Measurements from ENCODE around the gene ANO2. TPM values are rescaled to one million over a fixed set of nuclear protein-coding genes. Genes with fewer than 3 reads are reported as not detected.
A peak's percentile ranks its signal among the peaks of the same experiment; 100 is the strongest.

ANO2 gene
- total and polyA plus RNA-seq, 4 donors: 2.4 to 30.8 (median 27.8) TPM; not detected in 1

- peak; percentile 76 for ATAC-seq (ENCODE audit: low FRiP score)
Measured at GRCh38 chr12:5768581-5769196, 176.4 kb downstream of the ANO2 start.

GRCh38 chr12:5768171-5768570, 176.9 kb downstream of the ANO2 start:
- Histone ChIP-seq H3K36me3 (ENCODE audit: control insufficient read depth in 1 of 2, insufficient read depth in 2 of 2, low read length in 1 of 2) (no peaks in the 10 kb centered on the region), H3K4me1 (ENCODE audit: control insufficient read depth in 1 of 2, insufficient read depth in 2 of 2, low read length in 2 of 2) (no peaks in the 10 kb centered on the region), H3K27ac (ENCODE audit: low read depth in 1 of 2, low read length in 2 of 2) (no peak overlapping the region), H3K27me3 (ENCODE audit: control insufficient read depth in 1 of 2, insufficient read depth in 2 of 2, low read length in 1 of 2) (no peaks in the 10 kb centered on the region), H3K4me3 (ENCODE audit: low read length in 2 of 2) (no peak overlapping the region), H3K9me3 (ENCODE audit: control insufficient read depth, low read length) (no peaks in the 10 kb centered on the region)
- no peak for DNase-seq
- intact Hi-C loops (cut with DNase I): no loop called here
- WGBS, 2 donors: 73 to 86% methylated on average over 2 of the region's 2 CpGs
- ATAC-seq (ENCODE audit: low FRiP score): no peak

More at GRCh38 chr12:5768581-5769196, 176.4 kb downstream of the ANO2 start:
- H3K9me3 ChIP-seq (ENCODE audit: control insufficient read depth, low read length): no peaks in the 10 kb centered on the region
- H3K27ac ChIP-seq (ENCODE audit: low read depth in 1 of 2, low read length in 2 of 2): no peak overlapping the region
- no peaks in the 10 kb centered on the region for H3K27me3 ChIP-seq (ENCODE audit: control insufficient read depth in 1 of 2, insufficient read depth in 2 of 2, low read length in 1 of 2)
- no peak overlapping the region for H3K4me3 ChIP-seq (ENCODE audit: low read length in 2 of 2)
- intact Hi-C loops (cut with DNase I): no loop called here
- WGBS, 2 donors: 18 to 20% methylated on average over 8 of the region's 8 CpGs
- H3K4me1 ChIP-seq (ENCODE audit: control insufficient read depth in 1 of 2, insufficient read depth in 2 of 2, low read length in 2 of 2): no peaks in the 10 kb centered on the region
- no peaks in the 10 kb centered on the region for H3K36me3 ChIP-seq (ENCODE audit: control insufficient read depth in 1 of 2, insufficient read depth in 2 of 2, low read length in 1 of 2)
- peak; percentile 84 to 88 for DNase-seq

- Histone ChIP-seq H3K36me3 (ENCODE audit: control insufficient read depth in 1 of 2, insufficient read depth in 2 of 2, low read length in 1 of 2) (no peaks in the 10 kb centered on the region), H3K9me3 (ENCODE audit: control insufficient read depth, low read length) (no peaks in the 10 kb centered on the region), H3K4me3 (ENCODE audit: low read length in 2 of 2) (no peak overlapping the region), H3K27ac (ENCODE audit: low read depth in 1 of 2, low read length in 2 of 2) (no peak overlapping the region), H3K4me1 (ENCODE audit: control insufficient read depth in 1 of 2, insufficient read depth in 2 of 2, low read length in 2 of 2) (no peaks in the 10 kb centered on the region), H3K27me3 (ENCODE audit: control insufficient read depth in 1 of 2, insufficient read depth in 2 of 2, low read length in 1 of 2) (peaks cover 0 to 3% of the 10 kb centered on the region in 2 donors)
- intact Hi-C loops (cut with DNase I): no loop called here
- ATAC-seq (ENCODE audit: low FRiP score) (no peak), DNase-seq (no peak)
- WGBS, 2 donors: 97 to 100% methylated on average over 3 of the region's 3 CpGs
Measured at GRCh38 chr12:5758347-5758746, 186.7 kb downstream of the ANO2 start.

GRCh38 chr12:5756338-5756842, 188.7 kb downstream of the ANO2 start:
- peaks cover 0 to 3% of the 10 kb centered on the region in 2 donors for H3K27me3 ChIP-seq (ENCODE audit: control insufficient read depth in 1 of 2, insufficient read depth in 2 of 2, low read length in 1 of 2)
- H3K4me3 ChIP-seq (ENCODE audit: low read length in 2 of 2): no peak overlapping the region
- ATAC-seq (ENCODE audit: low FRiP score) (no peak), DNase-seq (no peak)
- H3K9me3 ChIP-seq (ENCODE audit: control insufficient read depth, low read length): no peaks in the 10 kb centered on the region
- WGBS, 2 donors: 39 to 42% methylated on average over 5 of the region's 5 CpGs
- H3K4me1 ChIP-seq (ENCODE audit: control insufficient read depth in 1 of 2, insufficient read depth in 2 of 2, low read length in 2 of 2): no peaks in the 10 kb centered on the region
- H3K36me3 ChIP-seq (ENCODE audit: control insufficient read depth in 1 of 2, insufficient read depth in 2 of 2, low read length in 1 of 2): no peaks in the 10 kb centered on the region
- intact Hi-C loops (cut with DNase I): no loop called here
- no peak overlapping the region for H3K27ac ChIP-seq (ENCODE audit: low read depth in 1 of 2, low read length in 2 of 2)

GRCh38 chr12:5748027-5748426, 197.0 kb downstream of the ANO2 start:
- DNase-seq (no peak), ATAC-seq (ENCODE audit: low FRiP score) (no peak)
- H3K27me3 ChIP-seq (ENCODE audit: control insufficient read depth in 1 of 2, insufficient read depth in 2 of 2, low read length in 1 of 2): no peaks in the 10 kb centered on the region
- intact Hi-C loops (cut with DNase I): loop anchor here in 1 of 2 donors (5.0 kb wide), 1 partner anchor 124 kb away; no protein-coding TSS in a partner anchor
- WGBS, 2 donors: 84 to 87% methylated on average over 12 of the region's 12 CpGs
- no peaks in the 10 kb centered on the region for H3K36me3 ChIP-seq (ENCODE audit: control insufficient read depth in 1 of 2, insufficient read depth in 2 of 2, low read length in 1 of 2)
- H3K9me3 ChIP-seq (ENCODE audit: control insufficient read depth, low read length): no peaks in the 10 kb centered on the region
- no peak overlapping the region for H3K4me3 ChIP-seq (ENCODE audit: low read length in 2 of 2)
- no peaks in the 10 kb centered on the region for H3K4me1 ChIP-seq (ENCODE audit: control insufficient read depth in 1 of 2, insufficient read depth in 2 of 2, low read length in 2 of 2)
- H3K27ac ChIP-seq (ENCODE audit: low read depth in 1 of 2, low read length in 2 of 2): no peak overlapping the region

GRCh38 chr12:5746917-5747316, 198.1 kb downstream of the ANO2 start:
- WGBS, 2 donors: 91 to 96% methylated on average over 6 of the region's 6 CpGs
- intact Hi-C loops (cut with DNase I): loop anchor here in 1 of 2 donors (5.0 kb wide), 1 partner anchor 125 kb away; no protein-coding TSS in a partner anchor

DNA sequence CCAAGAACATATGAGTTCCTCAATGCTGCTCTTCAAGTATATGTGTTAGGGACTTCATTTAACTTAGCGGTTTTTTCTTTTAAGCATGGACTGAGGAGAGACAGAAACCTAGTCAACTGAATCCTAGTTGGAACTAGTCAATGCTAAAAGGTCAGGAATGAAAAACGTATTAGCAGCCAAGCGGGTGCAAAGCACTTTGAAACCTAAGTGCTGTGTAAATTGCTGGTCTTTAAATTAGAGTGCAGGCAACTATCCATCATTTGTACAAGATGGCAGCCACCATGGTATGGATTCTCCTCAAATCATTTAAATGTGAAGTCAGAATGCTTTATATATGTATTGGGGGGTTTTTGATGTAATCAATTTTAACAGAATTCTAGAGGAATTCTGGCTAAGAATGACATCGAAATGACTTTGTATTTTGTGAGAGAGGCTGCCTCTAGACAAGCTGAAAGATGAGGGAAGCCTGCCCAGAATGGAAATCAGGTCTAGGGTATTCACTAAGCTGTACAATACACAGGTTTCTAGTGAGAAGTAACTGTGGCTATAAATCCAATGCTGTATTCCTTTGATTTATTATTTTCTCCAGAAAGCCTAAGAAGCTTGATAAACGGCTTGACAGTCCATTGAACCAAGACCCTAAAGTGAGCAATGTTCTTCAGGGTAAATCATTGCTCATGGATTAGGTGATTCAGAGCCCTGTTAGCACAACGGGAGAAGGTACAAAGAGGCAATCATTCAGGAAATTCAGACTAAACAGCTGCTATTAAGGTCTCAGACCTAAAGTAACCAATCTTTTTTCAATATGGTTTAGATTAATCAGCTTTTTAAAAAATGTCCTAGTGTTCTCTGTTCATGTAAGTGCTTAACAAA, 198.8 kb downstream of the ANO2 start:
- Histone ChIP-seq H3K4me3 (ENCODE audit: low read length in 2 of 2) (no peak overlapping the region), H3K4me1 (ENCODE audit: control insufficient read depth in 1 of 2, insufficient read depth in 2 of 2, low read length in 2 of 2) (no peaks in the 10 kb centered on the region), H3K27ac (ENCODE audit: low read depth in 1 of 2, low read length in 2 of 2) (no peak overlapping the region), H3K36me3 (ENCODE audit: control insufficient read depth in 1 of 2, insufficient read depth in 2 of 2, low read length in 1 of 2) (no peaks in the 10 kb centered on the region), H3K9me3 (ENCODE audit: control insufficient read depth, low read length) (no peaks in the 10 kb centered on the region), H3K27me3 (ENCODE audit: control insufficient read depth in 1 of 2, insufficient read depth in 2 of 2, low read length in 1 of 2) (no peaks in the 10 kb centered on the region)
- no peak for ATAC-seq (ENCODE audit: low FRiP score)
- no peak for DNase-seq
- intact Hi-C loops (cut with DNase I): loop anchor here in 1 of 2 donors (5.0 kb wide), 1 partner anchor 126 kb away; no protein-coding TSS in a partner anchor
- WGBS, 2 donors: 89 to 94% methylated on average over 6 of the region's 6 CpGs

More at GRCh38 chr12:5746917-5747316, 198.1 kb downstream of the ANO2 start:
- Histone ChIP-seq H3K4me3 (ENCODE audit: low read length in 2 of 2) (no peak overlapping the region), H3K27ac (ENCODE audit: low read depth in 1 of 2, low read length in 2 of 2) (no peak overlapping the region), H3K36me3 (ENCODE audit: control insufficient read depth in 1 of 2, insufficient read depth in 2 of 2, low read length in 1 of 2) (no peaks in the 10 kb centered on the region), H3K27me3 (ENCODE audit: control insufficient read depth in 1 of 2, insufficient read depth in 2 of 2, low read length in 1 of 2) (no peaks in the 10 kb centered on the region), H3K4me1 (ENCODE audit: control insufficient read depth in 1 of 2, insufficient read depth in 2 of 2, low read length in 2 of 2) (no peaks in the 10 kb centered on the region), H3K9me3 (ENCODE audit: control insufficient read depth, low read length) (no peaks in the 10 kb centered on the region)
- ATAC-seq (ENCODE audit: low FRiP score) (no peak), DNase-seq (no peak)

- intact Hi-C loops (cut with DNase I): loop anchor here in 1 of 2 donors (2.0 to 5.0 kb wide), 2 partner anchors 51 to 127 kb away; no protein-coding TSS in a partner anchor
- Histone ChIP-seq H3K27ac (ENCODE audit: low read depth in 1 of 2, low read length in 2 of 2) (no peak overlapping the region), H3K9me3 (ENCODE audit: control insufficient read depth, low read length) (no peaks in the 10 kb centered on the region), H3K4me1 (ENCODE audit: control insufficient read depth in 1 of 2, insufficient read depth in 2 of 2, low read length in 2 of 2) (no peaks in the 10 kb centered on the region), H3K36me3 (ENCODE audit: control insufficient read depth in 1 of 2, insufficient read depth in 2 of 2, low read length in 1 of 2) (no peaks in the 10 kb centered on the region), H3K27me3 (ENCODE audit: control insufficient read depth in 1 of 2, insufficient read depth in 2 of 2, low read length in 1 of 2) (no peaks in the 10 kb centered on the region), H3K4me3 (ENCODE audit: low read length in 2 of 2) (no peak overlapping the region)
- DNase-seq (peak; percentile 67 to 84), ATAC-seq (ENCODE audit: low FRiP score) (peak; percentile 79)
- 44 to 54% methylated on average over 6 of the region's 6 CpGs for WGBS, 2 donors
Measured at GRCh38 chr12:5745251-5745888, 199.7 kb downstream of the ANO2 start.

All from aorta (tissue), 5 donors.